Brain pericyte (primary cell): ENCODE results near the gene AKR1C4.
"Not testable (repeated sequence)": the region's sequence is repeated elsewhere in the genome, so short reads cannot be mapped to it uniquely, and the experiment has no call there.

Experiments
- DNase-seq: peaks from one replicate; pipeline ENCODE4 v3.0.0-alpha.2; 2012; ENCODE audit warnings: low read depth, low spot score

AKR1C4 gene

GRCh38 chr10:5196702-5197113 is at the start of gene AKR1C4:
Gene AKR1C4 (plus strand): TSS chr10:5196837. CDS start chr10:5196868, 31 bp downstream.
- DNase-seq, result no peak

DNA sequence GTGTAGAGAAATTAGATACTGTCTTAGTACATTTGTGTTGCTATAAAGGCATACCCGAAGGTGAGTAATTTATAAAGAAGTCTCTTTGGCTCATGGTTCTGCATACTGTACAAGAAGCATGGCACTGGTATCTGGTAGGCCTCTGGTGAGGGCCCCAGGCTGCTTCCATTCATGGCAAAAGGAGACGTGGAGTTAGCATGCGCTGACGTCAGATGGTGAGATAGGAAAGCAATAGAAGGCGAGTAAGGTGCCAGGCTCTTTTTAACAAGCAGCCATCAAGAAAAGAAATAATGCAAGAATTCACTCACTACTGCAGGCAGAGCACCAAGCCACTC is 49.8 kb upstream of the AKR1C4 start:
- DNase-seq, result no peak

DNA sequence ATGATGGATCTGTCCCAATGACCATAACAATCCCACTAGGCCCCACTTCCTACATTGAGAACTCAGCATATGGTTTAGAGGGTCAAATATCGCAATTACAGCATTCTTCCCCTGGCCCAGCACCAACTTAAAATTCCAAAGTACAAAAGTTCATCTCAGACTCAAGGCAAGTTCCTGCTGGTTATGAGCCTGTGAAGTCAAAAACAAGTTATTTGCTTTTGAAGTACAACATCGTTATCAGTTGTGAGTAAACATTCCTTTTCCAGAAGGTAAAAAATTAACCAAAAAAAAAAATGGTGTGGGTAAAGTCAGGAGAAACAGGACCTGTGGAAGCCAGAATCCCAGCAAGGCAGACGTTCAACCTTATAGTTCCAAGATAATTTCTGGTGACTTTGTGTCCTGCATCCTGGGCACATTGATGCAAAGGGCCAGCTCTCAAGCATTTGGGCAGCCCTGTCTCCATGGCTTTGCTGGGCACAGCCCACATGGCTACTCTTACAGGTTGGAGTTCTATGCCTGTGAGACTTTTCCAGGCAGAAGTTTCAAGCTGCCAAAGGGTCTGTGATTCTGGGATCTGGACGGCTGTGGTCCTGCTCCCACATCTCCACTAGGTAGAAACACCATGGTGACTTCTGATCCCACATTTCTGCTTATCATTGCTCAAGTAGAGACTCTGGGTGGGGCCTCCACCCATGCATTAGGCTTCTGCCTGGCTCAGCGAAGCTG is 49.2 kb upstream of the AKR1C4 start:
- no peak for DNase-seq

- DNase-seq, result no peak
These were observed 48.5 kb upstream of the AKR1C4 start for GRCh38 chr10:5147981-5148677.

GRCh38 chr10:5148678-5149032 is 48.0 kb upstream of the AKR1C4 start:
- no peak for DNase-seq

DNA sequence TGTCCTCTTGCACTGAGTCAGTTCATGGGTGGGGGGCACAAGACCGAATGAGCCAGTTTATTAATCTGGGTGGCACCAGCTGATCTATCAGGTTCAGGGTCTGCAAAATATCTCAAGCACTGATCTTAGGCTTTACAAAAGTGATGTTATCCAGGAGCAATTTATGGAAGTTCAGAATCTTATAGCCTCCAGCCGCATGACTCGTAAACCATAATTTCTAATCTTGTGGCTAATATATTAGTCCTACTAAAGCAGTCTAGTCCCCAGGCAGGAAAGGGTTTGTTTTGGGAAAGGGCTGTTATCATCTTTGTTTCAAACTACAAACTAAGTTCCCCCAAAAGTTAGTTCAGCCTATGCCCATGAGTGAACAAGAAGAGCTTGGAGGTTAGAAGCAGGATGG is 45.6 kb upstream of the AKR1C4 start:
- DNase-seq, result no peak

DNA sequence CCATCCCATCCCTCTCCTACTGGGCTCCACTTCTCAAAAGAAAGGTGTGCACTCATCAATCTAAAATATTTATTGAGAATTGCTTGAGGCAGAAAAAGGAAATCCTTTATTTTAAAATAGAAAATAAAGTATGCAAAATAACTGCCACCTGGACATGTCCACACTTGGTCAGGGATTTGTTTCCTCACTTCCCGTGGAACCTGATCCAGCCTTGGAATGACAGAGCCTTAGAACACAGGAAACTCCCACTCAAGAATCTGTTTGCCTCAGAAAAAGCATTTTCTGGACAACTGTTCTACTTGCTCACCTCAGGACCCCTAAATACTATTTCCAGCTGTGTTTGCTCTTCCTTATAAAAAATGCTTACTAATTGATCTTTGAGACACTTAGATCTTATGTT is 40.7 kb upstream of the AKR1C4 start:
- DNase-seq, result no peak

DNA sequence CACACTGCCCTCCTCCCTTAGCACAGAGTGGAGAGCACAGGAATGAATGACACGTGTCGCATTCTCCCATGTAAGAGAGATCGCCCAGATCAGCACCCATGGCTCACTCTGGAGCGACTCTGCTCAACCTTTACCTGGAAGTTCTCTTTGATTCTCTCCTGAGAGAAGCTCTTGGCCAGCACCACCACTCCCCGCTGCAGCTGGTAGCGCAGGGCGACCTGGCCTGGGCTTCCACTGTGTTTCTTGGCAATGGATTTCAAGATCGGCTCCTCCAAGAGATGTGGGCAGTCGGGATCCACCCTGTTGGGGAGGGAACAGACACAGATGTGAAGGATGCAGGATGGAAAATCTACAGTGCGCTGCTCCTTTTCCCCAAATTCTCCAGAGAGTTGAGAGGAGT is 39.1 kb upstream of the AKR1C4 start:
- DNase-seq, result no peak

DNA sequence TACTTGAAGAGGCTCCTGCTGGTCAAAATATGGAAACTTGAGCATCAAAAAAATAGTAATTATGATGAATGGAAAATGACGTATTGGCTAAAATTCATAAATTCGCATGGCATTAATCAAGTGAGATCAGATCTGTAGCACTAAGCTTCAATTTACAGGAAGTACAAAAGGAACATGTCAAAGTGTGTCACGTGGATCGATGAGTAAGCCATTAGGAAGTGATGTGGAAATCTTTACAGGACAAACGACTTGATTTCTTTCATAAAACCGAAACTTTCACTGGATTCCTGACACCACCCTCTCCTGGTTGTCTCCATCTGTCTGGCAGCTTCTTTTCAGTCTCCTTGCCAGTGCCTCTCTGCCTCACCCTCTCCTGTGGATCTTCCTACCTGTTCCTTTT is 37.5 kb upstream of the AKR1C4 start:
- DNase-seq, result no peak

DNA sequence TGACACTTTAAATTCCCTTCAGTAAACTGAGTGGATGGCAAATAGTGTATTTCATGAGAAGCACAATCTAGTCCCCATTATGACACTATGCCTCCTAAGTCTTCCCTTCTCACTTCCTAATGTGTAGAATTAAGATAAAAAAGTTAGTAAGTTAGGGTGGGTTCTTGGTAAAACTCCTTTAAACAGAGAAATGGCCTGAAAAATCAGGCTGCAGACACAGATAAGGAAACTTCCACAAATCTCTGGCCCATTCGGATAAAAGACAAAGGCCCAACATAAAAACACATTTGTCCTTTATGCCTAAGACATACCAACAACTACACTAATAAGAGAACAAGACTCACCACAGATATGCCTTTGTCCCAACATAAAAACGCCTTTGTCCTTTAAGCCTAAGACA is 33.1 kb upstream of the AKR1C4 start:
- no peak for DNase-seq

DNA sequence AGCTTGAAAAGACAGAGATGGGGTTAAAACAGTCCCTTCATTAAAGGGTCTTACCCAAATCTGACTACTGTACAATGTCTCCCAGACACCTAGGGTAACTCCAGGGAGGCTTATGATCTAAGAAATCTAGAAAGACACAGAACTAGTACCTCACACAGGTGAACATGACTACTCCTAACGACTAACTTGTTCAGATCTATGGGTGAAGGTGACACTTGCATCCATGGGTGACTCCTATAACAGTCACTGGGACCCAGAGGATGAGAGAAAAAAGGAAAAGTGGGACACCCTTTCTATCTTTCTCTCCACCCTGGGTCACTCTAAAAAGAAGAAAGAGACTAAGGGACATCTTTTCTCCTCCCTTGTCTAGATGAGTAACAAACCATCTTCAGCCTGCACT is 30.9 kb upstream of the AKR1C4 start:
- no peak for DNase-seq

- DNase-seq, result no peak
These were observed 27.7 kb upstream of the AKR1C4 start for GRCh38 chr10:5168897-5169420.

DNA sequence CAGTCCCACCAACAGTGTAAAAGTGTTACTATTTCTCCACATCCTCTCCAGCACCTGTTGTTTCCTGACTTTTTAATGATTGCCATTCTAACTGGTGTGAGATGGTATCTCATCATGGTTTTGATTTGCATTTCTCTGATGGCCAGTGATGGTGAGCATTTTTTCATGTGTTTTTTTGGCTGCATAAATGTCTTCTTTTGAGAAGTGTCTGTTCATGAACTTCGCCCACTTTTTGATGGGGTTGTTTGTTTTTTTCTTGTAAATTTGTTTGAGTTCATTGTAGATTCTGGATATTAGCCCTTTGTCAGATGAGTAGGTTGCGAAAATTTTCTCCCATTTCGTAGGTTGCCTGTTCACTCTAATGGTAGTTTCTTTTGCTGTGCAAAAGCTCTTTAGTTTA is 21.1 kb upstream of the AKR1C4 start:
- not testable (repeated sequence) for DNase-seq

- DNase-seq, result not testable (repeated sequence)
These were observed 16.1 kb upstream of the AKR1C4 start for GRCh38 chr10:5180503-5180902.

GRCh38 chr10:5183923-5184322 is 12.7 kb upstream of the AKR1C4 start:
- DNase-seq, result no peak

- DNase-seq, result no peak
These were observed 11.5 kb upstream of the AKR1C4 start, which contains the start of gene AKR1C8 for GRCh38 chr10:5184987-5185775. Gene AKR1C8 (minus strand): TSS chr10:5185150. CDS start chr10:5185104, 46 bp downstream.

- no peak for DNase-seq
These were observed 8.8 kb upstream of the AKR1C4 start for GRCh38 chr10:5187867-5188266.

- DNase-seq, result no peak
These were observed 8.3 kb upstream of the AKR1C4 start for GRCh38 chr10:5188358-5188757.

- no peak for DNase-seq
These were observed 2.2 kb upstream of the AKR1C4 start for GRCh38 chr10:5194431-5194830.

DNA sequence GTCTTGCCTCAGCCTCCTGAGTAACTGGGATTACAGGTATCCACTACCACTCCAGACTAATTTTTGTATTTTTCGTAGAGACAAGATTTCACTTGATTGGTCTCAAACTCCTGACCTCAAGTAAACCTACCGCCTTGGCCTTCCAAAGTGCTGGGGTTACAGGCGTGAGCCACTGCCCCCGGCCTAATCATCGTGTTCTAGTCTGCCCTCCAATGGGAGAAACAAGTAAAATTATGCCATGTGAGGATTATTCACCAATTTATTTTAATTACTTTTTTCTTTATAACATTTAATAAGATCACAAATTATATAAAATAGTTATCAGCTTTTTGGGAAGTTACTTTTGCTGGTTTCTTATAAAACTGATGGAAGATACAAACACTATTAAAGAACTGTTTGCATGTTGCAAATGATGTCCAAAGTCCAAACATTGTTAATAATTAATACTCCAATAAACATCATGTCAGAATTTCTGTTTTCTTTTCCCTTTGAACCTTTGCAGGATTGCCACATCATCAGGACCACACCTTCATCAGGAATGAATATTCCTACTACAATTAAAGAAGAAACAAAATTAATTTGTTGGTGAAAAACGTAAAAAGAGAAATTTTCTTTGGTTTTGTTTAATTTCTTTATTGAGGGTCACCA is 786 bp upstream of the AKR1C4 start:
- DNase-seq, result no peak

DNA sequence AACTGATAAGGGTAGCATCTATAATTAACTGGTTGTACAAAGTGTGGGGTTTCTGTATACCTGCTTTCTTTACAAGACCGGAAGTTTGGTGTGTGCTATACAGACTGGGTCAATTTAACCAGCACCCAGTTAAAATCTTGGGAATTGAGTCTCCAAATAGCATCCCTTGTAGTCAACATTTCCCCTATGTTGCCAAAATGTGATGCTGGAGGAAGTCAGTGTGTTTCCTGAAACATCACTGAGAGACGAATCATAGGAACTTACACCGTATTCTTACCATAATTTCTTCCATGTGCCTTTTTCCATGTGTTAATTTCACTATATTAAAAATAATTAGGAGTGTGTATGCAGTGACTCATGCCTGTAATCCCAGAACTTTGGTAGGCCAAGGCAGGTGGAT is 1.7 kb downstream of the AKR1C4 start:
- no peak for DNase-seq

DNA sequence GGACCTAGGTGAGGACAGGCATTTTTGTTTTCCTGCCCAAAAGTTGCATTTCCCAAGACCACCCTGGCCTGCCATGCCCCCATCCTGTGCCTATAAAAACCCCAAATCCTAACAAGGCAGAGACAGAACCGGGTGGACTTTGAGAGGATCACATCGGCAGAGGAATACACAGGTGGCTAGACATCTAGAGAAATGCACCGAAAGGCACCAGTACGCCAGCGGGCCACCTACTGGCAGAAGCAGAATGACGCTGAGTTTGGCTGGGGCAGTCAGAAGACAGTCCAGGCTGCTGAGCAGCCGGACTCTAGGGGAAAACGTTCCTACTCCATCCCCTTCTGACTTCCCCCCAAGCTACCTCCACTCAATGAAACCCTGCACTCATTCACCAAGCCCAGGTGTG is 2.8 kb downstream of the AKR1C4 start:
- DNase-seq, result no peak
